Neural progenitor cell (in vitro differentiated cells): ENCODE measurements around the gene DTNBP1.

Source experiments
- CTCF ChIP-seq: fragments of 200-600 bp; sonication (generic); IDR thresholded peaks from 2 replicates; pipeline ENCODE4 v1.5.1; 2017; ENCODE audit warnings: antibody characterized with exemption, mild to moderate bottlenecking
- EZH2 ChIP-seq: fragments of 200-600 bp; sonication (generic); IDR thresholded peaks from 2 replicates; pipeline ENCODE4 v1.6.1; 2017; ENCODE audit warnings: antibody characterized with exemption, mild to moderate bottlenecking, moderate library complexity

DNA sequence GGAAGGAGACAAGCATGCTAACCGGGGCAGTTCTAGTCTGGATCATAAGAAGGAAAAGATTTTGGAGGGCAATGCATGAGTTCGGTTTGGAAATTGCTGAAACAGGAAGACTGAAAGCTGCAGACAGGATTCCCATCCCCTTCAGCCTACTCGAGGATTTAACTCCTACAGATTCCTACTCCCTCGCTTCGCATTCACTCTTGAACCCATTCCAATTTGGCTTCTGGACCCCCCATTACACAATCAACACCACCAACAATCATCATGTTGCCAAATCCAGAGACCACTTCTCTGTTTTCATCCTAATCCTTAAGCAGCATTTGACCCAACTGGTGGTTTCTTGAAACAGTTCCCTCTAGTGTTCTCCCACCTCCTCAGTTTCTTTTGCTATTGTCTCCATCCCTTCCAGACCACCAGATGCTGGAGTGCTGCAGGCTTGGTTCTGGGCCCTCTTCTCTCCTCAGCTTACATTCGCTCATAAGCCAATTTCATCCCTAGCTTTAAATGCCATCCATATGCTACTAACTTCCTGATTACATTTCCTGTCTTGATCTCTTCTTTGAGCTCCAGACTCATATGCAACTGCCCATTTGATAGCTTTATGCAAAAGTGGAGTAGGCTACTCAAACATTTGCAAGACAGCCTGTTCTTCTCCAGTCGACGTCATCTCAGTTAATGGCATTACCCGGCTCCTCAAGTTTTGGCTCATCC lies 66.5 kb downstream of the DTNBP1 start:
- no peak for TF ChIP-seq CTCF
- TF ChIP-seq EZH2 = no peak
